Sigmoid colon (tissue), 7 donors: ENCODE results near the gene FYB1. TPM values are rescaled to one million over a fixed set of nuclear protein-coding genes. Genes with fewer than 3 reads are reported as not detected.

Experiments
- DNase-seq: peaks from one replicate; pipeline ENCODE4 v3.0.0-alpha.2; 2019
- H3K27ac ChIP-seq, 4 donors: fragments of 200-600 bp; sonication (generic); one replicate each; pipeline ENCODE4 v1.5.1; 2016 to 2019; ENCODE audit warnings: mild to moderate bottlenecking in 1 of 4
- H3K27me3 ChIP-seq, 3 donors: fragments of 200-600 bp; sonication (generic); one replicate each; pipeline ENCODE4 v1.5.1; 2019; ENCODE audit warnings: mild to moderate bottlenecking in 1 of 3
- H3K36me3 ChIP-seq, 4 donors: fragments of 200-600 bp; sonication (generic); one replicate each; pipeline ENCODE4 v1.5.1; 2016 to 2019
- H3K4me1 ChIP-seq, 4 donors: fragments of 200-600 bp; sonication (generic); one replicate each; pipeline ENCODE4 v1.5.1; 2017 to 2019
- H3K4me3 ChIP-seq, 4 donors: fragments of 200-600 bp; sonication (generic); one replicate each; pipeline ENCODE4 v1.5.1; 2017 to 2019; ENCODE audit warnings: mild to moderate bottlenecking in 2 of 4, moderate library complexity in 1 of 4
- H3K9me3 ChIP-seq, 4 donors: fragments of 200-600 bp in 3 of 4; sonication (generic) in 3 of 4; one replicate each; pipeline versions ENCODE4 v1.5.1 to v1.6.1; 2013 to 2019
- EP300 ChIP-seq, 4 donors: sonication (generic); formaldehyde crosslinking; IDR thresholded peaks; one replicate each; pipeline ENCODE4 v1.6.1; 2017; ENCODE audit warnings: antibody characterized with exemption in 4 of 4
- POLR2A ChIP-seq, 2 donors: fragments of 450-650 bp; IDR thresholded peaks; one replicate each; pipeline ENCODE4 v1.6.1; 2016; ENCODE audit warnings: antibody characterized with exemption in 2 of 2, mild to moderate bottlenecking in 2 of 2, moderate library complexity in 2 of 2
- POLR2AphosphoS5 ChIP-seq, 4 donors: sonication (generic); formaldehyde crosslinking; IDR thresholded peaks; one replicate each; pipeline ENCODE4 v1.6.1; 2017; ENCODE audit warnings: antibody characterized with exemption in 4 of 4
- WGBS, 2 donors: extraction: QIAGEN DNeasy Blood & Tissue Kit; methylation state at CpG; one replicate each; pipeline ENCODE4 v1.1.7; 2013; 5-methylcytosine and 5-hydroxymethylcytosine counted together
- intact Hi-C: fragments of 100-400 bp; cut with DNase I; formaldehyde crosslinking; loops from one replicate; pipeline ENCODE4 v1.15.1; 2023
- polyA plus RNA-seq, 3 donors: library from polyadenylated mRNA; stranded (reverse); fragments of 200-250 nt; gene quantifications; one replicate each; pipeline ENCODE4 v1.2.3, GENCODE V29; 2013
- total RNA-seq, 4 donors: library from RNA; depleted of rRNA; stranded (reverse); fragments of >200 nt; gene quantifications; one replicate each; pipeline ENCODE4 v1.1.0, GENCODE V29; 2016
- TF ChIP-seq, protein P1 (sequence below), 4 experiments: fragments of 450-650 bp in 3 of 4; fragments of 200-600 bp in 1 of 4; IDR thresholded peaks; one replicate each; pipeline ENCODE4 v1.5.1; 2016 to 2019; ENCODE audit warnings: antibody characterized with exemption in 4 of 4, mild to moderate bottlenecking in 3 of 4, moderate library complexity in 2 of 4
- donor health status: healthy with polysubstance abuse.
- donor health status: Bipolar disorder and iron deficiency.
- donor health status: healthy.

FYB1 gene
- total and polyA plus RNA-seq, 7 donors: 2.8 to 18.2 (median 11.1) TPM

DNA sequence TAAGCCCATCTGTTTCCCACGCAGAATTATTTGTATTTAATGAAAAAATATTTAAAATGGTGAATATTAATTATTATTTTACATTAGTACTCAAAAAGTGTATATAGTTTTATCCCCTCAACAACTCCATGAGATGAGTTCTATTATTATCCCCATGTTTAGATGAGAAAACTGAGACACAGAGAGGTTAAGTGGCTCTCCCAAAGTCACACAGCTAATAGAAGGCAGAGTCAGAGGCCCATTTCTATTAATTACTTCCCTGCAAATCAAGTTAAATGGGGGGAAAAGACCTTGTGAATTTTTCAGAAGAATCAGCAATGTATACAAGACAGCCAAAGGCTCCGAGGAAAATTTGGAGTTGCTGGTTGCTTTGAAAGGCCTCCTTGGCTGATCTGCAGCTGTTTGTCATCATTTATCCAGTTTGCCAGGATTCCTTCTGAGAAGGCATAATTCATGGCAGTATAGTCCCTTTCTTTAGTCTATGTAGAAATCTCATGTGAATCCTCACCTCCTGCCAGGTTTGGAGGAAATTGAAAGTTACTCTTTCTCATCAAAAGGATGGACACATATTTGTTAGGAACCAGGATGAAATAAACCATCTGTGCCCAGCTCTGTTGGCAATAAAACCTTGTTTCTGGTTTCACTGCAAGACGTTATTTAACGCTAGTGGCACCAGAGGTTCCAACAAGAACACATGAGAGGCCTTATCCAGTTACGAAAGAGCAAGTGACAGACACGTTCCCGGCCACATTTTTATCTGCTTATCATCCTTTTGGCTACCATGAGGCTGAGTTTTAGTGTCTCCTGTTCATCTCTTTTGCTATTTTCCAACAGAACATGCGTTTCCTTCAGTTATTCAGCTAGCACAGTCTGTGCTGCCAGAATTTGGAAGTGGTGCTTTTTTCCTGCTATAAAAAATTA, 621 bp downstream of the FYB1 start:
- TF ChIP-seq POLR2A (IDR thresholded peaks at IDR 0.05) (no peak), EP300 (IDR thresholded peaks at IDR 0.05) (peak in 1 of 4 donors; percentile 3), POLR2AphosphoS5 (IDR thresholded peaks at IDR 0.05) (peak; percentile 40 to 77 (median 56))
- TF ChIP-seq, protein P1, sequence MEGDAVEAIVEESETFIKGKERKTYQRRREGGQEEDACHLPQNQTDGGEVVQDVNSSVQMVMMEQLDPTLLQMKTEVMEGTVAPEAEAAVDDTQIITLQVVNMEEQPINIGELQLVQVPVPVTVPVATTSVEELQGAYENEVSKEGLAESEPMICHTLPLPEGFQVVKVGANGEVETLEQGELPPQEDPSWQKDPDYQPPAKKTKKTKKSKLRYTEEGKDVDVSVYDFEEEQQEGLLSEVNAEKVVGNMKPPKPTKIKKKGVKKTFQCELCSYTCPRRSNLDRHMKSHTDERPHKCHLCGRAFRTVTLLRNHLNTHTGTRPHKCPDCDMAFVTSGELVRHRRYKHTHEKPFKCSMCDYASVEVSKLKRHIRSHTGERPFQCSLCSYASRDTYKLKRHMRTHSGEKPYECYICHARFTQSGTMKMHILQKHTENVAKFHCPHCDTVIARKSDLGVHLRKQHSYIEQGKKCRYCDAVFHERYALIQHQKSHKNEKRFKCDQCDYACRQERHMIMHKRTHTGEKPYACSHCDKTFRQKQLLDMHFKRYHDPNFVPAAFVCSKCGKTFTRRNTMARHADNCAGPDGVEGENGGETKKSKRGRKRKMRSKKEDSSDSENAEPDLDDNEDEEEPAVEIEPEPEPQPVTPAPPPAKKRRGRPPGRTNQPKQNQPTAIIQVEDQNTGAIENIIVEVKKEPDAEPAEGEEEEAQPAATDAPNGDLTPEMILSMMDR (IDR thresholded peaks at IDR 0.05): no peak
- Histone ChIP-seq H3K36me3 (no peaks in the 10 kb centered on the region), H3K4me1 (peaks cover 0 to 21% (median 13%) of the 10 kb centered on the region in 4 donors), H3K9me3 (no peaks in the 10 kb centered on the region), H3K27me3 (no peaks in the 10 kb centered on the region), H3K4me3 (peak overlapping the region in 2 of 4 donors; percentile 14 to 24), H3K27ac (peak overlapping the region; percentile 38 to 74 (median 70))
- intact Hi-C loops: loop anchor here (2.0 to 10.0 kb wide), 4 partner anchors 64 to 352 kb away; no protein-coding TSS in a partner anchor
- peak; percentile 85 for DNase-seq
- 76 to 79% methylated on average over 8 of the region's 8 CpGs for WGBS, 2 donors

DNA sequence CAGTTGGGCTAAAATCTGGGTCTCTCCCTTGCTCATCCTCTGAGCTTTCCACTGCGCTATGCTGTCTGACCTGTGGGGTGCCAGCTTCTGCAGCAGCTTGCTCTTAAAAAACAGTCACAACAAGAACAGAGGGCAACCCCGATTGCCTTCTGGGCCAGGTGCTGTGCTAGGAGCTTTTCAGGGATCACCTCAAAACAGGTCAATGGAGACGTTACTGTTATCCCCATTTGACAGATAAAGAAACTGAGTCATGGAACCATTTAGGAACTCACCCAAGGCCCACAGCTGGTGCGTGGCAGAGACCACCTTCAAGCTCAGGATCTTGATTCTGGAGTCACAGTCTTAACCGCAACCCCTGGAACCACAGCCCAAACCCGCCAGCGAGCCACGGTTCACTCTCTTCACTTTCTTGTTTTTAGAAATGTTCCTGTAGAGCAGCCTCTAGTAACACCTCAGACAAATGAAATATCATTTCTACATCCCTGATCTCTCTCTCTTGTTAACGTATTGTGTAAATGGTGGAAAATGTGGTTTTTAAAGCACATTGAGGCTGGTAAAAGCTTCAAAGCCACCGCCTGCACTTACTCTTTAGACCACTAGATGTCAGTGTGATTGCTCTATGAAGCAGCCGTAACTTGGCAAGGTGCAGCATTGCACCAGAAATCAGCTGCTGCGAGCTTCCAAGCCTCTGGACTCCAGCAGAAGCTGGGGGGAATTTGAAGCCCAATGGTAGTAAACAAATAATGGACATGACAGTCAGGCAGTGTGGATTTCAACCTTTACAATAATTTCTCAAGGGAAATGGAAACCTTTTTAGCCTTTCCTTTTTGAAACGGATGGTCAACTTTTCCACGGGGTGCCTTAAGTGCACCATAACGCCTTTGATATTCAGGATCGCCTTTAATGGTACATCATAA, 1.7 kb downstream of the FYB1 start:
- no peaks in the 10 kb centered on the region for H3K36me3 ChIP-seq
- H3K27me3 ChIP-seq: no peaks in the 10 kb centered on the region
- WGBS, 2 donors: 46 to 55% methylated on average over 16 of the region's 16 CpGs
- H3K27ac ChIP-seq: peak overlapping the region in 3 of 4 donors; percentile 38 to 74 (median 73)
- H3K4me1 ChIP-seq: peaks cover 0 to 21% (median 13%) of the 10 kb centered on the region in 4 donors
- H3K4me3 ChIP-seq: no peak overlapping the region
- intact Hi-C loops: loop anchor here (2.0 to 10.0 kb wide), 4 partner anchors 65 to 353 kb away; no protein-coding TSS in a partner anchor
- peak; percentile 93 for DNase-seq
- TF ChIP-seq, protein P1 (IDR thresholded peaks at IDR 0.05): peak; percentile 88 to 94 (median 90)
- TF ChIP-seq POLR2A (IDR thresholded peaks at IDR 0.05) (no peak), POLR2AphosphoS5 (IDR thresholded peaks at IDR 0.05) (peak in 3 of 4 donors; percentile 23 to 63 (median 55)), EP300 (IDR thresholded peaks at IDR 0.05) (no peak)
- H3K9me3 ChIP-seq: no peaks in the 10 kb centered on the region

DNA sequence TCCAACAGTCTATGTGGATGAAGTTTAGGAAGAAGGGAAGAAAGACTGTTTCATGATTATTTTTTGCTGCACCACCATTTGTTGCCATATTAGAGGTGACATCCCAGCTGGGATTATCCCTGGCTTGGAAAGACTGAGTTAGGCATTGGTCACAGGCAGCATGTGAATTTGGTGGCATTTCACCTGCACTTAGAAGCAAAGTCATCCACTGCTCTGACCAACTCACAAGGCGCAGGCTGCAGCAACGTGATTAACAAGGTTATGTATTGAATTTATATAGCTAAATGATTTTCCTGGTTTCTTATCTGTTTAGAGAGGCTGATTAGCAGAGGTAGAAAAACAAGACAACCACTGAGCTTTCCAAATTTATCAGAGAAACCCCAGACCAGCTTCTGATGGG, 2.7 kb downstream of the FYB1 start:
- Histone ChIP-seq H3K36me3 (no peaks in the 10 kb centered on the region), H3K27ac (no peak overlapping the region), H3K4me3 (no peak overlapping the region), H3K27me3 (no peaks in the 10 kb centered on the region), H3K4me1 (peaks cover 0 to 21% (median 13%) of the 10 kb centered on the region in 4 donors), H3K9me3 (no peaks in the 10 kb centered on the region)
- intact Hi-C loops: loop anchor here (5.0 to 10.0 kb wide), 2 partner anchors 158 to 331 kb away; no protein-coding TSS in a partner anchor
- DNase-seq: no peak
- TF ChIP-seq, protein P1 (IDR thresholded peaks at IDR 0.05): no peak
- TF ChIP-seq POLR2A (IDR thresholded peaks at IDR 0.05) (no peak), POLR2AphosphoS5 (IDR thresholded peaks at IDR 0.05) (no peak), EP300 (IDR thresholded peaks at IDR 0.05) (no peak)
- WGBS, 2 donors: 58 to 64% methylated on average over 2 of the region's 2 CpGs

DNA sequence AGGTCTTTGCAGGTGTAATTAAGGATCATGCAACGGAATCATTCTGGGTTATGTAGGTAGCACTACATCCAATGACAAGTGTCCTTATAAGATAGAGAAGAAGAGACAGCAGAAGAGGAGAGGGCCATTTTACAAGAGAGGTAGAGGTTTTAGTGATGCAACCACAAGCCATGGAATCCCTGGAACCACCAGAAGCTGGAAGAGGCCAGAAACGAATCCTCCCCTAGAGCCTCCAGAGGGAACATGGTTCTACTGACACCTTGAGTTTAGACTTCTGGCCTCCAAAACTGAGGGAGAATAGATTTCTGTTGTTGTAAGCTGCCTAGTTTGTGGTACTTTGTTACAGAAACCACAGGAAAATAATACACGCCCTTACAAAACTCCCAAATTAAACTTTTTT, 3.5 kb downstream of the FYB1 start:
- no peak overlapping the region for H3K27ac ChIP-seq
- TF ChIP-seq, protein P1 (IDR thresholded peaks at IDR 0.05): no peak
- no peak for TF ChIP-seq POLR2A (IDR thresholded peaks at IDR 0.05)
- no peak for TF ChIP-seq POLR2AphosphoS5 (IDR thresholded peaks at IDR 0.05)
- TF ChIP-seq EP300 (IDR thresholded peaks at IDR 0.05): no peak
- intact Hi-C loops: loop anchor here (5.0 to 10.0 kb wide), 2 partner anchors 159 to 331 kb away; no protein-coding TSS in a partner anchor
- H3K36me3 ChIP-seq: no peaks in the 10 kb centered on the region
- peaks cover 0 to 21% (median 13%) of the 10 kb centered on the region in 4 donors for H3K4me1 ChIP-seq
- H3K4me3 ChIP-seq: no peak overlapping the region
- H3K9me3 ChIP-seq: no peaks in the 10 kb centered on the region
- DNase-seq: no peak
- no peaks in the 10 kb centered on the region for H3K27me3 ChIP-seq
- WGBS, 2 donors: 50 to 56% methylated on average over 3 of the region's 3 CpGs
